Stimulated activated CD4-positive, alpha-beta T cell treated with anti-CD3 and anti-CD28 coated beads, Interleukin-4, amount 100 ng/mL, for 4 hours (primary cell): ENCODE results near the gene CDK7.

Source experiments
- DNase-seq, 2 experiments: peaks; one replicate each; pipeline ENCODE4 v3.0.0-alpha.2; 2020

Gene CDK7

GRCh38 chr5:69295088-69295754, 60.5 kb downstream of the CDK7 start:
- DNase-seq: no peak

- DNase-seq: no peak
These were observed 64.9 kb downstream of the CDK7 start for GRCh38 chr5:69299625-69300024.

- no peak for DNase-seq
These were observed 66.0 kb downstream of the CDK7 start for GRCh38 chr5:69300537-69301203.

GRCh38 chr5:69305512-69305911, 70.8 kb downstream of the CDK7 start:
- no peak for DNase-seq

- no peak for DNase-seq
These were observed 73.4 kb downstream of the CDK7 start for GRCh38 chr5:69308046-69308553.

GRCh38 chr5:69309380-69309779, 74.7 kb downstream of the CDK7 start:
- no peak for DNase-seq

- DNase-seq: no peak
These were observed 77.9 kb downstream of the CDK7 start for GRCh38 chr5:69312459-69313160.

GRCh38 chr5:69313428-69313827, 78.7 kb downstream of the CDK7 start:
- DNase-seq: no peak

GRCh38 chr5:69315972-69316371, 81.3 kb downstream of the CDK7 start:
- DNase-seq: no peak

- no peak for DNase-seq
These were observed 82.7 kb downstream of the CDK7 start for GRCh38 chr5:69317391-69317790.

- no peak for DNase-seq
These were observed 91.7 kb downstream of the CDK7 start for GRCh38 chr5:69326365-69326764.
